Stimulated activated CD8-positive, alpha-beta memory T cell treated with anti-CD3 and anti-CD28 coated beads, Interleukin-2, amount 100 ng/mL, for 1 hour (primary cell): ENCODE measurements around the gene AVL9.

ENCODE experiments used
- DNase-seq, 2 donors: peaks; one replicate each; pipeline ENCODE4 v3.0.0-alpha.2; 2020; ENCODE audit warnings: low read depth in 2 of 2

AVL9 gene

GRCh38 chr7:32533276-32534029 lies 38.2 kb downstream of the AVL9 start:
- no peak for DNase-seq

- DNase-seq = no peak
Measured at GRCh38 chr7:32535162-32535702, 39.9 kb downstream of the AVL9 start.

GRCh38 chr7:32536016-32536415 lies 40.7 kb downstream of the AVL9 start:
- no peak for DNase-seq

- DNase-seq = no peak
Measured at GRCh38 chr7:32536585-32536984, 41.3 kb downstream of the AVL9 start.

- DNase-seq = no peak
Measured at GRCh38 chr7:32537760-32538159, 42.5 kb downstream of the AVL9 start.

GRCh38 chr7:32539366-32539765 lies 44.1 kb downstream of the AVL9 start:
- DNase-seq = no peak

- no peak for DNase-seq
Measured at GRCh38 chr7:32539919-32540531, 44.7 kb downstream of the AVL9 start.

- no peak for DNase-seq
Measured at GRCh38 chr7:32542595-32542994, 47.3 kb downstream of the AVL9 start.

- no peak for DNase-seq
Measured at GRCh38 chr7:32559480-32559879, 64.2 kb downstream of the AVL9 start.

- DNase-seq = no peak
Measured at GRCh38 chr7:32560075-32560474, 64.8 kb downstream of the AVL9 start.

GRCh38 chr7:32561613-32562012 lies 66.3 kb downstream of the AVL9 start:
- DNase-seq = no peak

- DNase-seq = no peak
Measured at GRCh38 chr7:32564542-32564941, 69.3 kb downstream of the AVL9 start.

- no peak for DNase-seq
Measured at GRCh38 chr7:32569388-32570289, 74.3 kb downstream of the AVL9 start.

GRCh38 chr7:32573110-32573687 lies 77.9 kb downstream of the AVL9 start:
- DNase-seq = no peak

- DNase-seq = no peak
Measured at GRCh38 chr7:32574626-32575025, 79.3 kb downstream of the AVL9 start.

GRCh38 chr7:32577421-32577820 lies 82.1 kb downstream of the AVL9 start:
- no peak for DNase-seq

- no peak for DNase-seq
Measured at GRCh38 chr7:32579776-32580175, 84.5 kb downstream of the AVL9 start.

- DNase-seq = no peak
Measured at GRCh38 chr7:32580646-32581045, 85.4 kb downstream of the AVL9 start.

GRCh38 chr7:32582036-32582435 lies 86.7 kb downstream of the AVL9 start:
- DNase-seq = no peak

- DNase-seq = no peak
Measured at GRCh38 chr7:32583791-32584190, 88.5 kb downstream of the AVL9 start.

- DNase-seq = no peak
Measured at GRCh38 chr7:32586291-32587221, 91.3 kb downstream of the AVL9 start.
